H1 (cell line): Measurements from ENCODE around the gene ECSIT. TPM values are rescaled to one million over a fixed set of nuclear protein-coding genes. Genes with fewer than 3 reads are reported as not detected.

Experiments used
- CTCF ChIA-PET: fragments of 300-600 bp; sonication (Branson Sonifier 250); formaldehyde crosslinking; loops from one replicate; lab custom pipeline; 2021; ENCODE audit not compliant: partially characterized antibody; lab: Charles Lee
- POLR2A ChIA-PET: fragments of 300-600 bp; sonication (Branson Sonifier 250); formaldehyde crosslinking; loops from one replicate; lab custom pipeline; 2021; ENCODE audit warnings: inconsistent platforms; ENCODE audit not compliant: partially characterized antibody; lab: Charles Lee
- DNase-seq, 2 experiments: peaks; one replicate each; pipeline versions ENCODE4 v3.0.0 to v3.0.0-alpha.2; 2010 to 2022; ENCODE audit warnings: low spot score in 2 of 2, low read depth in 1 of 2, mixed read lengths in 1 of 2
- FAIRE-seq: peaks from 2 replicates; lab custom pipeline; 2011; peaks lifted over from hg19 to GRCh38; lab: Jason Lieb, UNC
- H2AFZ ChIP-seq: 2 replicates; pipeline ENCODE4 v1.8.1; 2012; ENCODE audit warnings: low read length, inconsistent platforms
- H2AK5ac ChIP-seq: 2 replicates; pipeline ENCODE4 v1.6.1; 2013; ENCODE audit warnings: low read depth, low read length
- H2BK120ac ChIP-seq: replicated peaks from 2 replicates; pipeline ENCODE3; 2013; ENCODE audit warnings: low read depth, low read length, inconsistent platforms
- H2BK12ac ChIP-seq: 2 replicates; pipeline ENCODE4 v1.6.1; 2013; ENCODE audit warnings: low read depth, low read length
- H2BK15ac ChIP-seq: 2 replicates; pipeline ENCODE4 v1.6.1; 2013; ENCODE audit warnings: low read length
- H2BK20ac ChIP-seq: 2 replicates; pipeline ENCODE4 v1.6.1; 2013; ENCODE audit warnings: low read length
- H2BK5ac ChIP-seq: 2 replicates; pipeline ENCODE4 v1.6.1; 2013; ENCODE audit warnings: low read depth, low read length
- H3K14ac ChIP-seq: 2 replicates; pipeline ENCODE4 v1.6.1; 2013; ENCODE audit warnings: inconsistent platforms; ENCODE audit not compliant: insufficient read length
- H3K18ac ChIP-seq: 2 replicates; pipeline ENCODE4 v1.6.1; 2013; ENCODE audit warnings: low read length; ENCODE audit errors: extremely low read depth
- H3K23ac ChIP-seq: 2 replicates; pipeline ENCODE4 v1.6.1; 2013; ENCODE audit warnings: inconsistent platforms; ENCODE audit not compliant: insufficient read length
- H3K23me2 ChIP-seq: 2 replicates; pipeline ENCODE4 v1.6.1; 2013; ENCODE audit warnings: low read depth, low read length
- H3K27ac ChIP-seq: 2 replicates; pipeline ENCODE4 v1.6.1; 2011; ENCODE audit warnings: low read depth, low read length, inconsistent platforms
- H3K27me3 ChIP-seq, 4 experiments: replicated peaks in 1 of 4; 1 replicate in 1 of 4; 2 replicates in 3 of 4; pipeline versions ENCODE4 v1.6.1 to v1.8.1; 2011 to 2013; ENCODE audit warnings: low read length in 3 of 4, mild to moderate bottlenecking in 3 of 4, inconsistent platforms in 2 of 4, mixed read lengths in 2 of 4, moderate library complexity in 1 of 4; ENCODE audit not compliant: control insufficient read depth in 3 of 4, insufficient read depth in 3 of 4; ENCODE audit errors: extremely low read depth in 1 of 4
- H3K36me3 ChIP-seq, 4 experiments: 2 replicates each; pipeline versions ENCODE4 v1.6.1 to v1.8.1; 2011 to 2013; ENCODE audit warnings: mild to moderate bottlenecking in 4 of 4, low read length in 3 of 4, moderate library complexity in 2 of 4, control low read depth in 1 of 4, inconsistent platforms in 1 of 4; ENCODE audit not compliant: insufficient read depth in 4 of 4, control insufficient read depth in 2 of 4
- H3K4ac ChIP-seq: replicated peaks from 2 replicates; pipeline ENCODE3; 2013; ENCODE audit warnings: low read length, low read depth, mixed read lengths, inconsistent platforms; ENCODE audit not compliant: insufficient read length
- H3K4me1 ChIP-seq, 4 experiments: replicated peaks in 1 of 4; 1 replicate in 1 of 4; 2 replicates in 3 of 4; pipeline versions ENCODE4 v1.6.1 to v1.8.1; 2011 to 2013; ENCODE audit warnings: low read length in 3 of 4, inconsistent platforms in 2 of 4, mixed read lengths in 1 of 4; ENCODE audit not compliant: insufficient read depth in 4 of 4, control insufficient read depth in 3 of 4
- H3K4me2 ChIP-seq, 2 experiments: 2 replicates each; pipeline versions ENCODE4 v1.6.1 to v1.8.1; 2011 to 2013; ENCODE audit warnings: low read depth in 2 of 2, low read length in 2 of 2, control low read depth in 1 of 2, inconsistent platforms in 1 of 2, mild to moderate bottlenecking in 1 of 2; ENCODE audit not compliant: insufficient read depth in 1 of 2
- H3K4me3 ChIP-seq, 4 experiments: fragments of 200-600, 300-600 bp in 1 of 4; sonication (generic), shearing (Covaris generic), sonication (Bioruptor Twin) in 1 of 4; 2 replicates each; pipeline versions ENCODE4 v1.5.1 to v1.8.1; 2011 to 2016; ENCODE audit warnings: low read length in 4 of 4, low read depth in 3 of 4, control low read depth in 2 of 4, inconsistent platforms in 2 of 4, mild to moderate bottlenecking in 2 of 4, mixed read lengths in 1 of 4, moderate library complexity in 1 of 4; ENCODE audit not compliant: insufficient read depth in 2 of 4; ENCODE audit errors: extremely low read depth in 1 of 4
- H3K56ac ChIP-seq: replicated peaks from 2 replicates; pipeline ENCODE3; 2013; ENCODE audit warnings: low read depth, mild to moderate bottlenecking, mixed read lengths, low read length, inconsistent platforms; ENCODE audit not compliant: insufficient read length
- H3K79me1 ChIP-seq: 2 replicates; pipeline ENCODE4 v1.6.1; 2013; ENCODE audit warnings: low read depth, low read length, control low read depth
- H3K79me2 ChIP-seq, 2 experiments: 2 replicates each; pipeline versions ENCODE4 v1.6.1 to v1.8.1; 2012 to 2013; ENCODE audit warnings: low read length in 2 of 2, mild to moderate bottlenecking in 2 of 2, inconsistent platforms in 1 of 2; ENCODE audit not compliant: insufficient read depth in 2 of 2, control insufficient read depth in 1 of 2
- H3K9ac ChIP-seq, 4 experiments: replicated peaks in 1 of 4; 1 replicate in 1 of 4; 2 replicates in 3 of 4; pipeline versions ENCODE4 v1.6.1 to v1.8.1; 2011 to 2013; ENCODE audit warnings: low read depth in 3 of 4, low read length in 3 of 4, control low read depth in 2 of 4, mild to moderate bottlenecking in 2 of 4, moderate library complexity in 2 of 4, inconsistent platforms in 1 of 4; ENCODE audit errors: extremely low read depth in 1 of 4
- H3K9me3 ChIP-seq, 2 experiments: 2 replicates each; pipeline versions ENCODE4 v1.6.1 to v1.8.1; 2012 to 2013; ENCODE audit warnings: mild to moderate bottlenecking in 2 of 2, moderate library complexity in 2 of 2, control low read depth in 1 of 2, inconsistent platforms in 1 of 2, low read depth in 1 of 2, low read length in 1 of 2, mixed read lengths in 1 of 2; ENCODE audit not compliant: insufficient read depth in 2 of 2
- H4K20me1 ChIP-seq, 2 experiments: replicated peaks in 1 of 2; 2 replicates each; pipeline versions ENCODE3 to v1.8.1; 2011 to 2013; ENCODE audit warnings: inconsistent platforms in 2 of 2, low read length in 2 of 2, mild to moderate bottlenecking in 1 of 2; ENCODE audit not compliant: insufficient read depth in 2 of 2, control insufficient read depth in 1 of 2
- H4K5ac ChIP-seq: 2 replicates; pipeline ENCODE4 v1.6.1; 2013; ENCODE audit warnings: low read length, low read depth, mixed read lengths, inconsistent platforms; ENCODE audit not compliant: insufficient read length
- H4K8ac ChIP-seq: 2 replicates; pipeline ENCODE4 v1.8.0; 2013; ENCODE audit warnings: mild to moderate bottlenecking, moderate library complexity, low read length, inconsistent platforms; ENCODE audit not compliant: insufficient read depth; ENCODE audit errors: extremely low read depth
- H4K91ac ChIP-seq: replicated peaks from 2 replicates; pipeline ENCODE3; 2013; ENCODE audit warnings: low read length, mixed read lengths, inconsistent platforms; ENCODE audit not compliant: insufficient read length
- CHD1 ChIP-seq: IDR thresholded peaks from 2 replicates; pipeline ENCODE4 v1.6.1; 2012; ENCODE audit warnings: low read depth, low read length, improper control_type of control experiment
- EGR1 ChIP-seq: IDR thresholded peaks from 2 replicates; pipeline ENCODE4 v1.6.1; 2011; ENCODE audit warnings: low read depth, low read length, borderline replicate concordance
- EP300 ChIP-seq, 2 experiments: IDR thresholded peaks; 1 replicate in 1 of 2; 2 replicates in 1 of 2; pipeline ENCODE4 v1.6.1; 2011 to 2012; ENCODE audit warnings: low read depth in 2 of 2, low read length in 2 of 2, mild to moderate bottlenecking in 2 of 2, borderline replicate concordance in 1 of 2, inconsistent platforms in 1 of 2, moderate library complexity in 1 of 2
- GTF2F1 ChIP-seq: IDR thresholded peaks from 2 replicates; pipeline ENCODE4 v1.6.1; 2012; ENCODE audit warnings: low read depth, low read length, improper control_type of control experiment, borderline replicate concordance
- KDM1A ChIP-seq: fragments of 200-600, 300-600 bp; sonication (generic); IDR thresholded peaks from 2 replicates; pipeline ENCODE4 v1.7.1; 2016; ENCODE audit warnings: mild to moderate bottlenecking, low read length, borderline replicate concordance
- PHF8 ChIP-seq: fragments of 200-600 bp; sonication (generic); conservative IDR thresholded peaks from 2 replicates; pipeline ENCODE4 v1.7.1; 2012; ENCODE audit warnings: low read depth, mild to moderate bottlenecking, inconsistent platforms, low read length, moderate library complexity
- RAD21 ChIP-seq, 2 experiments: IDR thresholded peaks in 1 of 2; conservative IDR thresholded peaks in 1 of 2; 2 replicates each; pipeline ENCODE4 v1.6.1; 2011; ENCODE audit warnings: low read depth in 2 of 2, low read length in 2 of 2, improper control_type of control experiment in 1 of 2, inconsistent platforms in 1 of 2, mild to moderate bottlenecking in 1 of 2, moderate library complexity in 1 of 2
- RBBP5 ChIP-seq: IDR thresholded peaks from 2 replicates; pipeline ENCODE4 v1.7.1; 2012; ENCODE audit warnings: low read depth, mild to moderate bottlenecking, inconsistent platforms, low read length, moderate library complexity, borderline replicate concordance
- RNF2 ChIP-seq: fragments of 200-900, 300-1000 bp; sonication (generic); IDR thresholded peaks from 2 replicates; pipeline ENCODE4 v1.7.1; 2016; ENCODE audit warnings: borderline replicate concordance, low read depth, mild to moderate bottlenecking, antibody characterized with exemption, low read length; ENCODE audit not compliant: poor library complexity, severe bottlenecking; ENCODE audit errors: missing control alignments
- SIRT6 ChIP-seq: IDR thresholded peaks from one replicate; pipeline ENCODE4 v1.7.1; 2012; ENCODE audit warnings: low read length, inconsistent platforms
- SIX5 ChIP-seq: IDR thresholded peaks from 2 replicates; pipeline ENCODE4 v1.6.1; 2011; ENCODE audit warnings: mild to moderate bottlenecking, low read depth, low read length
- SP1 ChIP-seq: IDR thresholded peaks from 2 replicates; pipeline ENCODE4 v1.6.1; 2011; ENCODE audit warnings: low read depth, low read length
- SUZ12 ChIP-seq: fragments of 200-600 bp; sonication (generic); IDR thresholded peaks from 2 replicates; pipeline ENCODE4 v1.6.1; 2012; ENCODE audit warnings: mild to moderate bottlenecking, inconsistent platforms, low read length, moderate library complexity, mixed read lengths
- WGBS, 2 experiments: shearing (Covaris generic) in 1 of 2; methylation state at CpG; one replicate each; pipeline versions ENCODE4 v1.1.6 to v1.1.7; 2013 to 2015; ENCODE audit warnings: low lambda C conversion rate in 2 of 2, mixed read lengths in 2 of 2, inconsistent platforms in 1 of 2, low coverage in 1 of 2, missing lambda C conversion rate in 1 of 2; ENCODE audit not compliant: insufficient replicate concordance in 2 of 2, insufficient coverage in 1 of 2, insufficient read length in 1 of 2; ENCODE audit errors: extremely low coverage in 1 of 2, missing lambda C conversion rate in 1 of 2; 5-methylcytosine and 5-hydroxymethylcytosine counted together
- polyA plus RNA-seq, 7 experiments: library from polyadenylated mRNA; depleted of rRNA in 3 of 7; stranded (reverse) in 5 of 7; unstranded in 2 of 7; fragments of >200 nt in 5 of 7; fragments of 200-250 nt in 2 of 7; gene quantifications; 1 replicate in 5 of 7; 2 replicates in 1 of 7; 4 replicates in 1 of 7; pipeline versions ENCODE4 v1.2.1 to v1.2.3, GENCODE V29; 2011 to 2013; ENCODE audit warnings: missing spikeins in 2 of 7, mixed read lengths in 2 of 7
- total RNA-seq: library from RNA; stranded (reverse); fragmentation: NEBNext Ultra II Directional; extraction: Animal tissue kit (Norgen Biotek cat#: 25700); gene quantifications from 2 replicates; pipeline ENCODE4 v1.2.1, GENCODE V29; 2021

The ECSIT gene
- total and polyA plus RNA-seq, 2 of the 8 experiments (the other 6 are each of a cell fraction or from before 2014, with no cell fraction given): 55.7 to 74.1 TPM

DNA sequence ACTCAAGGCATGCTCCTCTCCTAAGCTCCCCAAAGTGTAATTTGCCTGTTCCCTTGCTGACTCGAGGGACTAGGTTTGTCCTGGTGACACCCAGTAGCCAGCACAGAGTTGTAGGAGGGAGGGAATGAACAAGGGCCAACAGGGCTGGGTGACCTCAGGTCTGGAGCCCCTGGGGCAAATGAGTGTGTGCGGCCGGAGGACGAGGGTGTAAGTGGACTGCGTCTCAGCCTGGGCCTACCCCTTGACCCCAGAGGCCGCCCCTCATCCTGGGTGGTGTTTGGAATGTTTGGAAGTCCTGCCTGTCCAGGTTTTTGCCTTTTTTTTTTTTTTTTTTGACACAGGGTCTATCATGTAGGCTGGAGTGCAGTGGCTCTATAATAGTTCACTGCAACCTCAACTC lies 22.0 kb downstream of the ECSIT start:
- Histone ChIP-seq H4K8ac (no peak overlapping the region; the same call in 1 of the 2 replicates), H3K4ac (no peak overlapping the region), H3K56ac (no peak overlapping the region), H3K9ac (no peak overlapping the region), H3K27ac (no peak overlapping the region), H4K91ac (no peak overlapping the region), H3K79me2 (no peaks in the 10 kb centered on the region; a peak in 1 of 4 replicates), H2BK15ac (no peak overlapping the region), H3K14ac (no peak overlapping the region), H3K9me3 (no peaks in the 10 kb centered on the region), H2BK20ac (no peak overlapping the region), H3K36me3 (no peaks in the 10 kb centered on the region; a peak in 1 of 8 replicates), H3K18ac (no peak overlapping the region), H2AFZ (no peak overlapping the region), H2BK120ac (no peak overlapping the region), H3K23me2 (0 out of 2 replicates have a peak, but pooled peaks cover 2% of the 10 kb centered on the region), H3K4me3 (no peak overlapping the region), H3K23ac (no peak overlapping the region), H4K5ac (no peak overlapping the region), H3K27me3 (no peaks in the 10 kb centered on the region), H3K4me1 (peaks cover 3 to 4% (median 4%) of the 10 kb centered on the region in 4 experiments; a peak in 6 of 7 replicates), H3K79me1 (peaks cover 4% of the 10 kb centered on the region), H2BK12ac (no peak overlapping the region), H2BK5ac (no peak overlapping the region), H2AK5ac (no peak overlapping the region), H3K4me2 (no peak overlapping the region; a peak in 1 of 4 replicates), H4K20me1 (peaks cover 2% of the 10 kb centered on the region in 2 experiments)
- ChIA-PET POLR2A (interaction anchor here (0.7 to 2.8 kb wide), 5 partner anchors 9 to 32 kb away, joined by 3 to 7 read pairs (median 3); partner anchors contain the start of genes CNN1 and ELAVL3), CTCF (interaction anchor here (0.7 to 1.5 kb wide), 3 partner anchors 23 to 52 kb away, joined by 3 to 4 read pairs (median 3); partner anchors contain the start of gene ELOF1)
- DNase-seq: no peak
- 92% methylated on average over 6 of the region's 6 CpGs; no CpG with 5 or more reads in 1 of the 2 experiments for WGBS, 2 experiments
- FAIRE-seq: no peak
- TF ChIP-seq PHF8 (no peak), SIX5 (no peak), SP1 (no peak), SUZ12 (no peak), EGR1 (no peak), CHD1 (no peak), RBBP5 (no peak), SIRT6 (no peak), GTF2F1 (no peak), RAD21 (IDR thresholded peaks at IDR 0.05 in 1 of 2, conservative IDR thresholded peaks at IDR 0.05 in 1 of 2; ENCODE audit: low read depth in 2 of 2, low read length in 2 of 2) (no peak), RNF2 (no peak), KDM1A (no peak), EP300 (IDR thresholded peaks at IDR 0.05; ENCODE audit: borderline replicate concordance in 1 of 2, low read depth in 2 of 2, low read length in 2 of 2) (no peak)
